Hepatocyte (in vitro differentiated cells): ENCODE measurements around the gene EOGT. TPM values are rescaled to one million over a fixed set of nuclear protein-coding genes. Genes with fewer than 3 reads are reported as not detected.

Source experiments
- DNase-seq: peaks from one replicate; pipeline ENCODE4 v3.0.0-alpha.2; 2016; ENCODE audit warnings: low spot score
- H2AFZ ChIP-seq: fragments of 200-600 bp; sonication (generic); 2 replicates; pipeline ENCODE4 v1.6.0; 2016; ENCODE audit warnings: antibody characterized with exemption, mild to moderate bottlenecking
- H3K27ac ChIP-seq: fragments of 200-600 bp; sonication (generic); 2 replicates; pipeline ENCODE4 v1.5.1; 2016; ENCODE audit warnings: mild to moderate bottlenecking
- H3K27me3 ChIP-seq: fragments of 200-600 bp; sonication (generic); 2 replicates; pipeline ENCODE4 v1.6.1; 2016
- H3K36me3 ChIP-seq: fragments of 200-600 bp; sonication (generic); replicated peaks from 2 replicates; pipeline ENCODE4 v1.5.1; 2016; ENCODE audit warnings: low read depth; ENCODE audit not compliant: insufficient read depth
- H3K4me1 ChIP-seq: fragments of 200-600 bp; sonication (generic); 2 replicates; pipeline ENCODE4 v1.5.1; 2016; ENCODE audit warnings: mild to moderate bottlenecking, moderate library complexity; ENCODE audit not compliant: insufficient read depth
- H3K4me2 ChIP-seq: fragments of 200-600 bp; sonication (generic); 2 replicates; pipeline ENCODE4 v1.6.0; 2016
- H3K4me3 ChIP-seq: fragments of 200-600 bp; sonication (generic); 2 replicates; pipeline ENCODE4 v1.5.1; 2016; ENCODE audit warnings: mild to moderate bottlenecking
- H3K79me2 ChIP-seq: fragments of 200-600 bp; sonication (generic); 2 replicates; pipeline ENCODE4 v1.6.0; 2017; ENCODE audit warnings: mild to moderate bottlenecking
- H3K9me2 ChIP-seq: fragments of 200-600 bp; sonication (generic); replicated peaks from 2 replicates; pipeline ENCODE4 v1.6.0; 2017; ENCODE audit warnings: mild to moderate bottlenecking; ENCODE audit not compliant: insufficient read depth
- H3K9me3 ChIP-seq: fragments of 200-600 bp; sonication (generic); 2 replicates; pipeline ENCODE4 v1.5.1; 2016; ENCODE audit warnings: low read depth, mild to moderate bottlenecking
- H4K20me1 ChIP-seq: fragments of 200-600 bp; sonication (generic); 2 replicates; pipeline ENCODE4 v1.6.0; 2016; ENCODE audit warnings: mild to moderate bottlenecking; ENCODE audit not compliant: insufficient read depth, poor library complexity, severe bottlenecking
- CTCF ChIP-seq: fragments of 200-600 bp; sonication (generic); IDR thresholded peaks from 2 replicates; pipeline ENCODE4 v1.5.1; 2016; ENCODE audit warnings: antibody characterized with exemption, mild to moderate bottlenecking; ENCODE audit not compliant: poor library complexity
- EZH2 ChIP-seq: fragments of 200-600 bp; sonication (generic); IDR thresholded peaks from 2 replicates; pipeline ENCODE4 v1.6.1; 2016; ENCODE audit warnings: antibody characterized with exemption, mild to moderate bottlenecking, borderline replicate concordance
- EZH2phosphoT487 ChIP-seq: fragments of 200-600 bp; sonication (generic); IDR thresholded peaks from one replicate; pipeline ENCODE4 v1.6.1; 2018; ENCODE audit warnings: antibody characterized with exemption, mild to moderate bottlenecking, low read depth, moderate library complexity; ENCODE audit not compliant: unreplicated experiment, severe bottlenecking
- WGBS: methylation state at CpG from one replicate; pipeline ENCODE4 v1.1.6; 2016; ENCODE audit warnings: low lambda C conversion rate; ENCODE audit errors: missing lambda C conversion rate; 5-methylcytosine and 5-hydroxymethylcytosine counted together
- polyA plus RNA-seq: library from polyadenylated mRNA; unstranded; fragments of >200 nt; fragmentation: Nextera tagmentation; extraction: Ambion mirVana; gene quantifications from 2 replicates; pipeline ENCODE4 v1.2.1, GENCODE V29; 2016
- total RNA-seq: library from RNA; depleted of rRNA; stranded (reverse); fragments of >200 nt; gene quantifications from 2 replicates; pipeline ENCODE4 v1.2.3, GENCODE V29; 2014

The EOGT gene
- total and polyA plus RNA-seq, 2 experiments from 2014 or later, result 7.2 to 19.0 TPM

GRCh38 chr3:68996356-68996995, 17.0 kb downstream of the EOGT start:
- Histone ChIP-seq H3K79me2 (no peaks in the 10 kb centered on the region), H3K36me3 (no peaks in the 10 kb centered on the region)

GRCh38 chr3:68988740-68989139, 24.7 kb downstream of the EOGT start:
- H3K36me3 ChIP-seq, result no peaks in the 10 kb centered on the region
- no peak overlapping the region for H3K4me3 ChIP-seq
- WGBS, result 73% methylated on average over 4 of the region's 4 CpGs
- no peak overlapping the region for H3K27ac ChIP-seq
- H3K9me2 ChIP-seq, result no peaks in the 10 kb centered on the region
- no peaks in the 10 kb centered on the region for H3K27me3 ChIP-seq
- no peaks in the 10 kb centered on the region for H3K79me2 ChIP-seq
- DNase-seq, result no peak
- H3K4me2 ChIP-seq, result no peak overlapping the region
- TF ChIP-seq EZH2 (no peak), EZH2phosphoT487 (no peak), CTCF (no peak)
- no peaks in the 10 kb centered on the region for H3K9me3 ChIP-seq
- no peak overlapping the region for H2AFZ ChIP-seq
- H3K4me1 ChIP-seq, result no peaks in the 10 kb centered on the region
- no peaks in the 10 kb centered on the region for H4K20me1 ChIP-seq

More at GRCh38 chr3:68996356-68996995, 17.0 kb downstream of the EOGT start:
- H2AFZ ChIP-seq, result no peak overlapping the region
- no peaks in the 10 kb centered on the region for H3K27me3 ChIP-seq
- no peaks in the 10 kb centered on the region for H4K20me1 ChIP-seq
- 78% methylated on average over 8 of the region's 8 CpGs for WGBS
- H3K4me1 ChIP-seq, result no peaks in the 10 kb centered on the region
- DNase-seq, result no peak
- H3K9me3 ChIP-seq, result no peaks in the 10 kb centered on the region
- TF ChIP-seq CTCF (no peak), EZH2 (no peak), EZH2phosphoT487 (no peak)
- no peak overlapping the region for H3K4me3 ChIP-seq
- no peak overlapping the region for H3K4me2 ChIP-seq
- H3K9me2 ChIP-seq, result no peaks in the 10 kb centered on the region
- H3K27ac ChIP-seq, result no peak overlapping the region

- TF ChIP-seq CTCF (no peak), EZH2 (no peak), EZH2phosphoT487 (no peak)
Observed at GRCh38 chr3:68987322-68987721, 26.2 kb downstream of the EOGT start.

More at GRCh38 chr3:68987322-68987721, 26.2 kb downstream of the EOGT start:
- no peaks in the 10 kb centered on the region for H3K9me2 ChIP-seq
- no peak overlapping the region for H3K27ac ChIP-seq
- no peaks in the 10 kb centered on the region for H3K36me3 ChIP-seq
- H3K4me3 ChIP-seq, result no peak overlapping the region
- no peaks in the 10 kb centered on the region for H4K20me1 ChIP-seq
- WGBS, result 95% methylated on average over 6 of the region's 6 CpGs
- no peaks in the 10 kb centered on the region for H3K27me3 ChIP-seq
- no peak for DNase-seq
- no peaks in the 10 kb centered on the region for H3K4me1 ChIP-seq
- no peaks in the 10 kb centered on the region for H3K79me2 ChIP-seq
- H3K9me3 ChIP-seq, result no peaks in the 10 kb centered on the region
- no peak overlapping the region for H2AFZ ChIP-seq
- H3K4me2 ChIP-seq, result no peak overlapping the region
